ENCODE results near the gene CDSN. TPM values are rescaled to one million over a fixed set of nuclear protein-coding genes. Genes with fewer than 3 reads are reported as not detected.
"Not testable (repeated sequence)": the region's sequence is repeated elsewhere in the genome, so short reads cannot be mapped to it uniquely, and the experiment has no call there.

CDSN gene
- total and polyA plus RNA-seq, 7 experiments from 2014 or later = not detected

DNA sequence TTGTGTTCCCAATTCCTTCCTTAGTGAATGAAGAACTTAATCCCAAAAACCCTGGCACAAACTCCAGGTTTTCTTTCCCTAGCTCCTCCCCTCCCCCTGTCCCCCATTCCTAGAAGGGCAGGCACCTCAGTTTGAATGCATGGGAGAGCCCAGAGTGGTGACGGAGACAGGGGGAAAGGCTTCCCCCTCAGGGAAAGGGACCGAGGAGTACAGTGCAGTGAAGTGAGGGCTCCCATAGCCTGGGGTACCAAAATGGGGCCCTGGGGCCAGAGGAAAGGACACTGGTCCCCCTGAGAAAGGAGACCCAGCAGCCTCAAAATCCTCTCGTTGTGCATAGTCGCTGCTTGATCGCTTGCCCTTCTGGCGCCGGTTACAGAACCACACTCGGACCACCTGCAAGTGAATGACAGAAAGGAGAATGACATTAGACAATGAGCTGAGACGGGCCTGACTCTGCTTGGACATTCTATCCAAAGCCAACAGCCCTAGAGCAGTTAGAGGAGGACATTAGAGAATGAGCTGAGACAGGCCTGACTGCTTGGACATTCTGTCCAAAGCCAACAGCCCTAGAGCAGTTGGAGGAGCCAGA, 44.3 kb upstream of the CDSN start:
- H3K36me3 ChIP-seq (ENCODE audit: control insufficient read depth in 2 of 3, insufficient read depth in 3 of 3, low read length in 3 of 3); H3K4me1 ChIP-seq (ENCODE audit: control insufficient read depth in 2 of 2, insufficient read depth in 2 of 2, low read length in 2 of 2); H3K9me3 ChIP-seq (ENCODE audit: control insufficient read depth in 2 of 3, low read length in 3 of 3); H3K27ac Mint-ChIP-seq; intact Hi-C loops (cut with micrococcal nuclease); H3K27me3 Mint-ChIP-seq; H3K27ac ChIP-seq (ENCODE audit: low read depth, low read length); H3K4me3 Mint-ChIP-seq; ATAC-seq; POLR2A ChIA-PET; H3K9me3 Mint-ChIP-seq; DNase-seq; H3K4me3 ChIP-seq (ENCODE audit: low read length); H3K27me3 ChIP-seq (ENCODE audit: control insufficient read depth in 2 of 2, insufficient read depth in 2 of 2, low read length in 2 of 2): not testable (repeated sequence)
- Mint-ChIP-seq H3K4me1 (peaks cover 0 to 41% (median 5%) of the 10 kb centered on the region in 7 donors), H3K36me3 (peaks cover 0 to 10% (median 0%) of the 10 kb centered on the region in 5 donors)
- CTCF ChIA-PET = interaction anchor here (0.8 kb wide), 1 partner anchor 202 kb away, joined by 6 read pairs; no protein-coding TSS in a partner anchor

DNA sequence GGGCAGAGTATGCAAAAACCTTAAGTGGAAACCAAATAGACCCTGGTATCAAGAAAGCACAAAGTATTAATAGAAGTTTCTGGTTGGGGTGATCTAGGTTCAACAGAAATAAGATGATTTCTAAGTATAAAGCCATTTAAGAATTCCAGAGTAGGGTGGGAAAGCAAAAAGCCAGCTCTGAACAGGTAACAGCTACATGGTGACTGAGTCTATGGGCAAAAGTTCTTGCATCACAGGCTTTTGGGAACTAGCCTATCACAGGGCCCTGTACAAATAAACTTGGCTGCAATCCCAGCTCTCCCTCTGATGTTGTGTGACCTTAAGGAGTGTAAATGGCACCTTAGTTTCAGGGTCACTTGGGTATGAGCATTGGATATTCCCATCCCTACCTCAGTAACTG, 43.7 kb upstream of the CDSN start:
- ChIA-PET CTCF (interaction anchor here (0.8 kb wide), 1 partner anchor 202 kb away, joined by 6 read pairs; no protein-coding TSS in a partner anchor), POLR2A (interaction anchor here (0.6 kb wide), 1 partner anchor 15 kb away, joined by 3 read pairs; no protein-coding TSS in a partner anchor)
- Histone ChIP-seq H3K9me3 (ENCODE audit: control insufficient read depth in 2 of 3, low read length in 3 of 3) (no peaks in the 10 kb centered on the region), H3K4me3 (ENCODE audit: low read length) (no peak overlapping the region), H3K4me1 (ENCODE audit: control insufficient read depth in 2 of 2, insufficient read depth in 2 of 2, low read length in 2 of 2) (peaks cover 8 to 10% of the 10 kb centered on the region in 2 donors), H3K27me3 (ENCODE audit: control insufficient read depth in 2 of 2, insufficient read depth in 2 of 2, low read length in 2 of 2) (no peaks in the 10 kb centered on the region), H3K27ac (ENCODE audit: low read depth, low read length) (no peak overlapping the region), H3K36me3 (ENCODE audit: control insufficient read depth in 2 of 3, insufficient read depth in 3 of 3, low read length in 3 of 3) (peaks cover 0 to 5% (median 0%) of the 10 kb centered on the region in 3 experiments)
- H3K36me3 Mint-ChIP-seq = peaks cover 0 to 10% (median 0%) of the 10 kb centered on the region in 5 donors
- H3K4me1 Mint-ChIP-seq = peaks cover 5 to 48% (median 11%) of the 10 kb centered on the region in 7 donors
- no peak overlapping the region for H3K4me3 Mint-ChIP-seq
- peak overlapping the region in 1 of 9 donors; percentile 26 for H3K27ac Mint-ChIP-seq
- intact Hi-C loops (cut with micrococcal nuclease) = no loop called here
- DNase-seq (no peak), ATAC-seq (no peak)
- H3K9me3 Mint-ChIP-seq = no peaks in the 10 kb centered on the region
- H3K27me3 Mint-ChIP-seq = no peaks in the 10 kb centered on the region

DNA sequence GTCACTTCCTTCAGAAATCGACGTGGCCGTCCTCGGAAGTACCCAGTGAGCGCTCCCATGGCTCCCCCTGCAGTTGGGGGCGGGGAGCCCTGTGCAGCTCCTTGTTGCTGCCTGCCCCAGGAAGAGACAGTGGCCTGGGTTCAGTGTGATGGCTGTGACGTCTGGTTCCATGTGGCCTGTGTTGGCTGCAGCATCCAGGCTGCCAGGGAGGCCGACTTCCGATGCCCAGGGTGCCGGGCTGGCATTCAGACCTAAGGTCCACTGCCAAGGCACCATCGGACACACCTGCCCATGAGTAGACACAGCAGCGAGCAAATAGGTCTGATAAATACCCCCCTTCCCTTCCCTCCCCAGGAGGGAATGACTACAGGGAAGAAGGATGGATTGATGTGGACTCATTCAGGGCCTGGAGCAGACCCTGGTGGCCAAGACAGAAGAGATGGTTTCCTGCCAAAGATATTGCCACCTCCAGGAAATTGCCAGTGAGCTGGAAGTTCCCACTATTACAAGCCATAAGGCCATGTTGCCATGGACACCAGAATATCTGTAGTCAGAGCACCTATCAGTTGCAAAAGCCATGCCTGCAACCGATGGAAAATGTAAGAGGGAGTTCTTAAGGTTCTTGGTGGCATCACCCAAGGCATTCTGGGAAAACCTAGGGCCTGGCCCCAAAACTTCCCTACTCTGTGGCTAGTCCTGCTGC, 42.4 kb upstream of the CDSN start:
- ChIA-PET POLR2A (no interaction called here), CTCF (no interaction called here)
- intact Hi-C loops (cut with micrococcal nuclease) = no loop called here
- Histone ChIP-seq H3K36me3 (ENCODE audit: control insufficient read depth in 2 of 3, insufficient read depth in 3 of 3, low read length in 3 of 3) (peaks cover 0 to 5% (median 0%) of the 10 kb centered on the region in 3 experiments), H3K4me3 (ENCODE audit: low read length) (no peak overlapping the region), H3K27me3 (ENCODE audit: control insufficient read depth in 2 of 2, insufficient read depth in 2 of 2, low read length in 2 of 2) (no peaks in the 10 kb centered on the region), H3K9me3 (ENCODE audit: control insufficient read depth in 2 of 3, low read length in 3 of 3) (no peaks in the 10 kb centered on the region), H3K27ac (ENCODE audit: low read depth, low read length) (no peak overlapping the region), H3K4me1 (ENCODE audit: control insufficient read depth in 2 of 2, insufficient read depth in 2 of 2, low read length in 2 of 2) (peaks cover 12% of the 10 kb centered on the region in 2 donors)
- Mint-ChIP-seq H3K9me3 (no peaks in the 10 kb centered on the region), H3K27me3 (peaks cover 0 to 2% (median 0%) of the 10 kb centered on the region in 5 donors), H3K36me3 (peaks cover 0 to 10% (median 0%) of the 10 kb centered on the region in 5 donors), H3K4me1 (peaks cover 9 to 55% (median 24%) of the 10 kb centered on the region in 7 donors), H3K27ac (peak overlapping the region in 1 of 9 donors; percentile 15), H3K4me3 (no peak overlapping the region)
- no peak for DNase-seq
- no peak for ATAC-seq

DNA sequence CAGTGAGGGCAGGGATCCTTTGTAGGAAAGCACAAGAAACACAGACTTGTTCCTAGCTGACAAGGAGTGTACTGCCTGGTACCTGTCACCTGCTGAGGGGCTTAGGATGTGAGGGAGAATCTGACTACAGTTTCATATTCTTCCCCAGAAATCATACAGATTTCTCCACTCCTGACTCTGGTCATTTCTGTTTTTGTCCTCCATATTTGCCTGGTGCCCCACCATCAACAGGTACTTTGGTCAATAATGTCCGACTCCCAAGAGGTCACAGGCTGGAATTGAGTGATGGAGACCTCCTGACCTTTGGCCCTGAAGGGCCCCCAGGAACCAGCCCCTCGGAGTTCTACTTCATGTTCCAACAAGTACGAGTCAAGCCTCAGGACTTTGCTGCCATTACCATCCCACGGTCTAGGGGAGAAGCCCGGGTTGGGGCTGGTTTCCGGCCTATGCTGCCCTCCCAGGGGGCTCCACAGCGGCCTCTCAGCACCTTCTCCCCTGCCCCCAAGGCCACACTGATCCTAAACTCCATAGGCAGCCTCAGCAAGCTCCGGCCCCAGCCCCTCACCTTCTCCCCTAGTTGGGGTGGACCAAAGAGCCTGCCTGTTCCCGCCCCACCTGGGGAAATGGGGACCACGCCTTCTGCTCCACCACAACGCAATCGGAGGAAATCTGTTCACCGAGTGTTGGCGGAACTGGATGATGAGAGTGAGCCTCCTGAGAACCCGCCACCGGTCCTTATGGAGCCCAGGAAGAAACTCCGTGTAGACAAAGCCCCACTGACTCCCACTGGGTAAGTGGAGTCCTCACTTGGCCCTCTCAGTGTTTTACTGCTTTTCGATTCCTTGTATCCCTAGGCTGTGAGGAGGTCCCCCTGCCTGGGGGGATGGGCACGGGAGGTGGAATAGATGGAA, 41.2 kb upstream of the CDSN start:
- intact Hi-C loops (cut with micrococcal nuclease) = no loop called here
- Histone ChIP-seq H3K36me3 (ENCODE audit: control insufficient read depth in 2 of 3, insufficient read depth in 3 of 3, low read length in 3 of 3) (peaks cover 0 to 5% (median 0%) of the 10 kb centered on the region in 3 experiments), H3K27ac (ENCODE audit: low read depth, low read length) (no peak overlapping the region), H3K9me3 (ENCODE audit: control insufficient read depth in 2 of 3, low read length in 3 of 3) (no peaks in the 10 kb centered on the region), H3K4me1 (ENCODE audit: control insufficient read depth in 2 of 2, insufficient read depth in 2 of 2, low read length in 2 of 2) (peaks cover 12 to 18% of the 10 kb centered on the region in 2 donors), H3K4me3 (ENCODE audit: low read length) (no peak overlapping the region), H3K27me3 (ENCODE audit: control insufficient read depth in 2 of 2, insufficient read depth in 2 of 2, low read length in 2 of 2) (no peaks in the 10 kb centered on the region)
- no peak overlapping the region for H3K27ac Mint-ChIP-seq
- peaks cover 16 to 65% (median 29%) of the 10 kb centered on the region in 7 donors for H3K4me1 Mint-ChIP-seq
- ATAC-seq = no peak
- ChIA-PET POLR2A (interaction anchor here (0.6 to 1.2 kb wide), 2 partner anchors 13 to 196 kb away, joined by 3 read pairs; no protein-coding TSS in a partner anchor), CTCF (interaction anchor here (2.7 kb wide), 1 partner anchor 205 kb away, joined by 6 read pairs; no protein-coding TSS in a partner anchor)
- H3K27me3 Mint-ChIP-seq = peaks cover 0 to 2% (median 0%) of the 10 kb centered on the region in 5 donors
- no peaks in the 10 kb centered on the region for H3K9me3 Mint-ChIP-seq
- H3K36me3 Mint-ChIP-seq = peaks cover 0 to 10% (median 0%) of the 10 kb centered on the region in 5 donors
- peak overlapping the region in 2 of 10 donors; percentile 20 to 52 for H3K4me3 Mint-ChIP-seq
- no peak for DNase-seq

DNA sequence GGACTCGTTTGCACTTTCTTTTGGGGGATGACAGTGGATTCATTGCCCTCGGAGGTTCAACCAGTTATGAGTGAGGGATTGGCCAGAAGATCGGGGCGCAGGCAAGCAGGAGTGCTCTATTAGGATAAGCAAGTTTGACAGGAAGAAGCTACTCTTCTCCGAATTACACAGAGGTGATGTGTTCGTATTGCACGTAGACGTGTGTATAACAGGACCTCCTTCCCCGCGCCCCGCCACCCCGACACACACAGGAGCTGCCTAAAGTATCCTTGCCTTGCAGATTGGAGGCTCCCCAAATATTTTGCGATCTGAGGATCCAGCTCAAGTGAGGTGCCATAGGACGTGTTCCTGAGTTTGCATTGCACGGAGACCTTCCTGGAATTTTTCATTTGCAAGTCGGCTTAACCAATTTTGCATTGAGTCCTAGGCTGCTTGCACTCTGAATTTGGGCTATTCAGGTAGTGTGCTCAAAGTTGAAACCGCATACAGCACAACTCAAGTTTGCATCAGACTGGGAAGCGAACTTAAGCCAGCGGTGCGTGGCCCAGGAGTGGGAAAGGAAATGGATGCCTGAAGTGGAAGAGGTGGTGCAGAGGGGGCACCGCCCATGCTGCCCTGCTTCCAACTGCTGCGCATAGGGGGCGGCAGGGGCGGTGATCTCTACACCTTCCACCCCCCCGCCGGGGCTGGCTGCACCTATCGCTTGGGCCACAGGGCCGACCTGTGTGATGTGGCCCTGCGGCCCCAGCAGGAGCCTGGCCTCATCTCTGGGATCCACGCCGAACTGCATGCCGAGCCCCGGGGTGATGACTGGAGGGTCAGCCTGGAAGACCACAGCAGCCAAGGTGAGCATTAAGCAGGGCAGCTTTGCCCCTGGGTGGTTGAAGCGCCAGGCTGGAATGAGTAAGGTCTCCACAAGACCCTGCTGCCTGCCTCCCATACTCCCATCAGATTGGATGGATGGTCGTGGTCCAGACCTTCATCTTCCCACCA, 38.9 kb upstream of the CDSN start:
- Mint-ChIP-seq H3K27ac (peak overlapping the region; percentile 62 to 96 (median 85)), H3K27me3 (peaks cover 0 to 2% (median 0%) of the 10 kb centered on the region in 5 donors), H3K9me3 (no peaks in the 10 kb centered on the region), H3K4me3 (peak overlapping the region; percentile 82 to 97 (median 91)), H3K36me3 (peaks cover 4 to 11% (median 8%) of the 10 kb centered on the region in 5 donors), H3K4me1 (peaks cover 21 to 65% (median 29%) of the 10 kb centered on the region in 7 donors)
- Histone ChIP-seq H3K9me3 (ENCODE audit: control insufficient read depth in 2 of 3, low read length in 3 of 3) (no peaks in the 10 kb centered on the region), H3K36me3 (ENCODE audit: control insufficient read depth in 2 of 3, insufficient read depth in 3 of 3, low read length in 3 of 3) (peaks cover 0 to 13% (median 0%) of the 10 kb centered on the region in 3 experiments), H3K4me3 (ENCODE audit: low read length) (peak overlapping the region; percentile 82), H3K4me1 (ENCODE audit: control insufficient read depth in 2 of 2, insufficient read depth in 2 of 2, low read length in 2 of 2) (peaks cover 12 to 18% of the 10 kb centered on the region in 2 donors), H3K27ac (ENCODE audit: low read depth, low read length) (peak overlapping the region; percentile 82), H3K27me3 (ENCODE audit: control insufficient read depth in 2 of 2, insufficient read depth in 2 of 2, low read length in 2 of 2) (no peaks in the 10 kb centered on the region)
- POLR2A ChIA-PET = interaction anchor here (0.6 to 3.9 kb wide), 7 partner anchors 10 to 284 kb away, joined by 3 to 26 read pairs (median 6); no protein-coding TSS in a partner anchor
- DNase-seq (peak in 4 of 9 donors; percentile 19 to 38 (median 30)), ATAC-seq (no peak)
- CTCF ChIA-PET = interaction anchor here (0.6 to 2.7 kb wide), 3 partner anchors 33 to 584 kb away, joined by 5 to 6 read pairs (median 5); no protein-coding TSS in a partner anchor
- intact Hi-C loops (cut with micrococcal nuclease) = loop anchor here (1.0 to 5.0 kb wide), 15 partner anchors 21 to 1036 kb away; partner anchors contain the start of genes HLA-C (in 2 of the 2), MRPS18B (in 2 of the 2), PPP1R10 (in 2 of the 2) and C6orf136 (in 1 of the 2)
